ENCODE measurements around the gene HID1. TPM values are rescaled to one million over a fixed set of nuclear protein-coding genes. Genes with fewer than 3 reads are reported as not detected.
A peak's percentile ranks its signal among the peaks of the same experiment; 100 is the strongest.

The HID1 gene
- total and polyA plus RNA-seq, 9 of the 15 experiments (the other 6 are each of a cell fraction or from before 2014, with no cell fraction given), result 0.14 to 2.1 (median 0.54) TPM; not detected in 2

- TF ChIP-seq MNT (conservative IDR thresholded peaks at IDR 0.05), result peak in 1 of 2 experiments; percentile 81; a peak in 3 of 4 replicates
- TF ChIP-seq KLF1 (tag; IDR thresholded peaks at IDR 0.05), result peak; percentile 95
- 0 out of 2 replicates have a peak, but pooled peaks have one; percentile 35 for TF ChIP-seq FOXK1 (CRISPR knock-in tag; IDR thresholded peaks at IDR 0.05; ENCODE audit: borderline replicate concordance)
- TF ChIP-seq ESRRA (IDR thresholded peaks at IDR 0.05; ENCODE audit: borderline replicate concordance, low read depth), result peak; percentile 97
- peak; percentile 95 for TF ChIP-seq L3MBTL2 (IDR thresholded peaks at IDR 0.05)
- TF ChIP-seq ZNF717 (CRISPR knock-in tag; IDR thresholded peaks at IDR 0.05), result no peak
- no peak for TF ChIP-seq SREBF2 (CRISPR knock-in tag; IDR thresholded peaks at IDR 0.05)
- TF ChIP-seq MTF1 (CRISPR knock-in tag; IDR thresholded peaks at IDR 0.05; ENCODE audit: borderline replicate concordance), result no peak
- peak; percentile 76 for TF ChIP-seq SMARCA4 (IDR thresholded peaks at IDR 0.05)
- TF ChIP-seq ID3 (CRISPR knock-in tag; IDR thresholded peaks at IDR 0.05), result no peak
- TF ChIP-seq ID3 (tag; IDR thresholded peaks at IDR 0.05), result peak; percentile 93
- TF ChIP-seq LEF1 (IDR thresholded peaks at IDR 0.05), result peak; percentile 86
- TF ChIP-seq TSC22D4 (tag; IDR thresholded peaks at IDR 0.05), result no peak
- TF ChIP-seq ZBTB11 (CRISPR knock-in tag; IDR thresholded peaks at IDR 0.05), result peak in 1 of 3 experiments; percentile 82; a peak in 2 of 6 replicates
- TF ChIP-seq CHD2 (IDR thresholded peaks at IDR 0.05; ENCODE audit: low read depth, low read length), result peak; percentile 39; the same call in 1 of the 2 replicates
- TF ChIP-seq NONO (IDR thresholded peaks at IDR 0.05; ENCODE audit: low read depth in 2 of 2, low read length in 1 of 2), result peak; percentile 8 to 46; a peak in 2 of 4 replicates
- peak; percentile 49; the same call in 1 of the 2 replicates for TF ChIP-seq PML (IDR thresholded peaks at IDR 0.05; ENCODE audit: low read length)
- peak in 1 of 2 experiments; percentile 49; a peak in 1 of 4 replicates for TF ChIP-seq KDM4B (IDR thresholded peaks at IDR 0.05; ENCODE audit: borderline replicate concordance in 2 of 2, low read depth in 1 of 2)
- peak; percentile 34 for TF ChIP-seq CTCFL (IDR thresholded peaks at IDR 0.05; ENCODE audit: borderline replicate concordance, insufficient read depth, low read depth, low read length, poor library complexity, severe bottlenecking)
- TF ChIP-seq ZNF212 (CRISPR knock-in tag; IDR thresholded peaks at IDR 0.05), result no peak
Observed at GRCh38 chr17:74981979-74982662, 9.6 kb upstream of the HID1 start (continued).
